GM12873 (cell line): ENCODE results near the gene LAMC2.

ENCODE experiments used
- CTCF ChIP-seq: IDR thresholded peaks from 2 replicates; pipeline ENCODE4 v1.5.1; 2012; ENCODE audit warnings: low read depth, mild to moderate bottlenecking, moderate library complexity, low read length, control low read depth; ENCODE audit not compliant: insufficient read depth; ENCODE audit errors: missing control alignments

LAMC2 gene

GRCh38 chr1:183249941-183250452, 63.9 kb downstream of the LAMC2 start:
- no peak for TF ChIP-seq CTCF

GRCh38 chr1:183251101-183251958, 65.3 kb downstream of the LAMC2 start:
- TF ChIP-seq CTCF: no peak

GRCh38 chr1:183251959-183252450, 65.9 kb downstream of the LAMC2 start:
- TF ChIP-seq CTCF: no peak

GRCh38 chr1:183255073-183255472, 69.0 kb downstream of the LAMC2 start:
- TF ChIP-seq CTCF: no peak

- TF ChIP-seq CTCF: no peak
These were observed 73.9 kb downstream of the LAMC2 start for GRCh38 chr1:183259924-183260323.

GRCh38 chr1:183262628-183263200, 76.7 kb downstream of the LAMC2 start:
- TF ChIP-seq CTCF: no peak

DNA sequence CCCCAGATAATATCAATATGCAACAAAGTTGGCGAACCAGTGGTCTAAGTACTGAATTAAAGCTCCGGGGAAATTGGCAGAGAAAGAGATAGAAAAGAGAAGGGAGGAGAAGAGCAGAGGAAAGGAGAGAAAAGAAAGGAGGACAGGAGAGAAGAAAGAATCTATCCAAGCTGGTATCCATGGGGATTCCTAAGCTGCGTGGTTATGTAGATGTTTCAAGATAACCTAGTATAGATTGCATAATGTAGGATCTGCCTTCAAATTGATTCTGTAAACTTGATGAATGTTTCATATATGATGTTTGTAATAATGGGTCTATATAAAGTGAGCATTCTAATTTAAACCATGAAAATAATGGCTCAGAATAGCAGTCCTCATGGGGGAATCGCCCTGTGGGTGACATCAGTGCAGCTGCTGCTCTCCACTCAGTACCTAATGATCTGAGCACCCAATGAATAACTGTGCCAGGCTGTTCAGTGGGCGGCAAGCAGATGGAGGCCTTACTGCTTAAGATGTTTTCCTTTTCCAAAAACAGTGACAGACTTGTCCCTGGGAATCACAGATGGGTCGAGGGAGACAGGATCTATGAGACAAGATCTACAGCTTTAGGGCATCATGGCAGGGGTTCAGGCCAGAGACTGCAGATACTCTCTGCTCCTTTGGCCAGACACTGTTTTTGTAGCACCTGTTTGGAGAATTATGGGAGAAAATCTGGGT, 78.0 kb downstream of the LAMC2 start:
- TF ChIP-seq CTCF: no peak
